Chondrocyte (in vitro differentiated cells): Measurements from ENCODE around the gene DTNA. TPM values are rescaled to one million over a fixed set of nuclear protein-coding genes. Genes with fewer than 3 reads are reported as not detected.
A peak's percentile ranks its signal among the peaks of the same experiment; 100 is the strongest.

Experiments
- DNase-seq: peaks from one replicate; pipeline ENCODE4 v3.0.0; 2021; ENCODE audit warnings: mixed read lengths, low spot score
- H3K27ac Mint-ChIP-seq: one replicate; pipeline ENCODE4 v1.8.0; 2021; ENCODE audit warnings: mild to moderate bottlenecking, moderate library complexity, mixed read lengths; ENCODE audit not compliant: unreplicated experiment
- H3K27me3 Mint-ChIP-seq: 2 replicates; pipeline ENCODE4 v1.8.0; 2021; ENCODE audit warnings: low read depth, mixed read lengths
- H3K36me3 Mint-ChIP-seq: 2 replicates; pipeline ENCODE4 v1.8.0; 2021; ENCODE audit warnings: low read depth, mixed read lengths
- H3K4me1 Mint-ChIP-seq: 2 replicates; pipeline ENCODE4 v1.8.0; 2021; ENCODE audit warnings: low read depth, mild to moderate bottlenecking, mixed read lengths
- H3K4me3 Mint-ChIP-seq: one replicate; pipeline ENCODE4 v1.8.0; 2021; ENCODE audit warnings: mild to moderate bottlenecking, moderate library complexity, mixed read lengths; ENCODE audit not compliant: unreplicated experiment
- H3K9me3 Mint-ChIP-seq: 2 replicates; pipeline ENCODE4 v1.8.0; 2021; ENCODE audit warnings: low read depth, mixed read lengths
- CTCF ChIP-seq: fragments of 200-600 bp; sonication (generic); IDR thresholded peaks from 2 replicates; pipeline ENCODE4 v1.5.0; 2021; ENCODE audit warnings: antibody characterized with exemption, mild to moderate bottlenecking, moderate library complexity
- total RNA-seq: library from RNA; stranded (reverse); gene quantifications from 3 replicates; pipeline ENCODE4 v1.2.1, GENCODE V29; 2021

Gene DTNA
- total RNA-seq, 1 donor from 2014 or later = 3.7 TPM

- Mint-ChIP-seq H3K36me3 (no peaks in the 10 kb centered on the region), H3K27ac (no peak overlapping the region), H3K27me3 (no peaks in the 10 kb centered on the region), H3K4me3 (no peak overlapping the region), H3K4me1 (peaks cover 5% of the 10 kb centered on the region), H3K9me3 (no peaks in the 10 kb centered on the region)
- DNase-seq = no peak
- no peak for TF ChIP-seq CTCF
Observed at GRCh38 chr18:34807106-34807796, 97.2 kb downstream of the DTNA start.

- no peaks in the 10 kb centered on the region for H3K27me3 Mint-ChIP-seq
- no peak for TF ChIP-seq CTCF
- DNase-seq = no peak
- H3K27ac Mint-ChIP-seq = no peak overlapping the region
- no peak overlapping the region for H3K4me3 Mint-ChIP-seq
- no peaks in the 10 kb centered on the region for H3K9me3 Mint-ChIP-seq
- H3K4me1 Mint-ChIP-seq = peaks cover 5% of the 10 kb centered on the region
- H3K36me3 Mint-ChIP-seq = no peaks in the 10 kb centered on the region
Observed at GRCh38 chr18:34808389-34808788, 98.3 kb downstream of the DTNA start.

GRCh38 chr18:34809451-34810072, 99.5 kb downstream of the DTNA start:
- Mint-ChIP-seq H3K9me3 (no peaks in the 10 kb centered on the region), H3K36me3 (no peaks in the 10 kb centered on the region), H3K4me3 (no peak overlapping the region), H3K27me3 (no peaks in the 10 kb centered on the region), H3K27ac (no peak overlapping the region), H3K4me1 (peaks cover 5% of the 10 kb centered on the region)
- TF ChIP-seq CTCF = peak; percentile 67
- no peak for DNase-seq

- no peak overlapping the region for H3K4me3 Mint-ChIP-seq
- no peak overlapping the region for H3K27ac Mint-ChIP-seq
- no peak for DNase-seq
- no peak for TF ChIP-seq CTCF
- H3K4me1 Mint-ChIP-seq = peaks cover 5% of the 10 kb centered on the region
- no peaks in the 10 kb centered on the region for H3K36me3 Mint-ChIP-seq
- no peaks in the 10 kb centered on the region for H3K9me3 Mint-ChIP-seq
- no peaks in the 10 kb centered on the region for H3K27me3 Mint-ChIP-seq
Observed at GRCh38 chr18:34816183-34816582, 106.1 kb downstream of the DTNA start.

- no peaks in the 10 kb centered on the region for H3K27me3 Mint-ChIP-seq
Observed at GRCh38 chr18:34817636-34818035, 107.5 kb downstream of the DTNA start.

More at GRCh38 chr18:34817636-34818035, 107.5 kb downstream of the DTNA start:
- no peak for DNase-seq
- Mint-ChIP-seq H3K4me3 (no peak overlapping the region), H3K9me3 (no peaks in the 10 kb centered on the region), H3K27ac (no peak overlapping the region), H3K36me3 (no peaks in the 10 kb centered on the region), H3K4me1 (peaks cover 12% of the 10 kb centered on the region)
- TF ChIP-seq CTCF = no peak
